HCT116 (cell line): ENCODE results near the gene TRNP1. TPM values are rescaled to one million over a fixed set of nuclear protein-coding genes. Genes with fewer than 3 reads are reported as not detected.
A peak's percentile ranks its signal among the peaks of the same experiment; 100 is the strongest.

Experiments
- ATAC-seq: fragments of 200-7000 bp; cut with Tn5 transposase; 2 replicates; pipeline ENCODE4 v1.9.1; 2020; ENCODE audit warnings: mild to moderate bottlenecking, moderate library complexity
- BruUV-seq: library from RNA; stranded (reverse); fragments of 400-500 nt; replicated peaks from 2 replicates; lab custom pipeline; 2021; lab: Mats Ljungman, UMichigan
- CTCF ChIA-PET: fragments of 300-600 bp; sonication (Branson Sonifier 250); formaldehyde crosslinking; loops from one replicate; lab custom pipeline; 2021; ENCODE audit warnings: antibody characterized with exemption; lab: Charles Lee
- POLR2A ChIA-PET: fragments of 300-600, 350-600 bp; sonication (Branson Sonifier 250); formaldehyde crosslinking; loops from one replicate; lab custom pipeline; 2021; ENCODE audit warnings: antibody characterized with exemption; lab: Charles Lee
- RAD21 ChIA-PET, 2 experiments: fragments of 300-600 bp; sonication (Branson Sonifier 250); formaldehyde crosslinking; loops; one replicate each; lab custom pipeline; 2023; ENCODE audit warnings: low total read pairs in 2 of 2; ENCODE audit not compliant: uncharacterized antibody in 2 of 2, unreplicated experiment in 2 of 2, low non-redundant PET in 1 of 2; lab: Charles Lee
- DNase-seq: peaks from one replicate; pipeline ENCODE4 v3.0.0-alpha.2; 2010; ENCODE audit warnings: low read depth, low spot score
- H2AFZ ChIP-seq: fragments of 200-600 bp; shearing (Covaris generic), sonication (generic); 2 replicates; pipeline ENCODE4 v1.6.1; 2017; ENCODE audit warnings: low read depth, mixed run types, mixed read lengths, antibody characterized with exemption, low read length; ENCODE audit not compliant: poor library complexity, severe bottlenecking
- H3K27ac ChIP-seq: 2 replicates; pipeline ENCODE4 v1.5.1; 2012; ENCODE audit warnings: low read depth, low read length
- H3K27me3 ChIP-seq: fragments of 200-600 bp; sonication (generic); 2 replicates; pipeline ENCODE4 v1.6.1; 2016; ENCODE audit warnings: mixed run types, low read length, mixed read lengths; ENCODE audit not compliant: insufficient read depth
- H3K36me3 ChIP-seq, 2 experiments: fragments of 200-500 bp in 1 of 2; fragments of 200-600 bp in 1 of 2; sonication (Bioruptor generic) in 1 of 2; sonication (generic) in 1 of 2; 2 replicates each; pipeline versions ENCODE4 v1.5.1 to v1.6.1; 2014 to 2016; ENCODE audit warnings: low read length in 2 of 2, inconsistent platforms in 1 of 2, mixed read lengths in 1 of 2, mixed run types in 1 of 2; ENCODE audit not compliant: insufficient read depth in 2 of 2, control insufficient read depth in 1 of 2
- H3K4me1 ChIP-seq, 2 experiments: fragments of 200-600 bp in 1 of 2; sonication (generic) in 1 of 2; 2 replicates each; pipeline versions ENCODE4 v1.5.1 to v1.6.1; 2012 to 2017; ENCODE audit warnings: low read length in 2 of 2, inconsistent platforms in 1 of 2, mild to moderate bottlenecking in 1 of 2, mixed read lengths in 1 of 2, mixed run types in 1 of 2, moderate library complexity in 1 of 2; ENCODE audit not compliant: insufficient read depth in 2 of 2, control insufficient read depth in 1 of 2
- H3K4me2 ChIP-seq: fragments of 200-600 bp; sonication (generic); 2 replicates; pipeline ENCODE4 v1.6.1; 2017; ENCODE audit warnings: mixed run types, low read length, mixed read lengths
- H3K4me3 ChIP-seq, 2 experiments: fragments of 200-600 bp in 1 of 2; sonication (generic) in 1 of 2; replicated peaks in 1 of 2; 2 replicates each; pipeline ENCODE4 v1.5.1; 2011 to 2016; ENCODE audit warnings: low read length in 2 of 2, control low read depth in 1 of 2, low read depth in 1 of 2, mild to moderate bottlenecking in 1 of 2, mixed read lengths in 1 of 2, mixed run types in 1 of 2
- H3K79me2 ChIP-seq: fragments of 200-600 bp; sonication (generic); 2 replicates; pipeline ENCODE4 v1.6.1; 2017; ENCODE audit warnings: mild to moderate bottlenecking, mixed run types, low read length, moderate library complexity, mixed read lengths; ENCODE audit not compliant: insufficient read depth
- H3K9ac ChIP-seq: fragments of 200-600 bp; sonication (generic); 2 replicates; pipeline ENCODE4 v1.6.1; 2016; ENCODE audit warnings: low read length, mixed read lengths
- H3K9me2 ChIP-seq: fragments of 200-600 bp; sonication (generic), shearing (Covaris generic); 2 replicates; pipeline ENCODE4 v1.6.1; 2017; ENCODE audit warnings: mixed run types, mild to moderate bottlenecking, moderate library complexity; ENCODE audit not compliant: insufficient read depth
- H3K9me3 ChIP-seq, 2 experiments: fragments of 200-500 bp in 1 of 2; fragments of 200-600 bp in 1 of 2; sonication (Bioruptor generic) in 1 of 2; sonication (generic) in 1 of 2; 2 replicates each; pipeline ENCODE4 v1.6.1; 2014 to 2017; ENCODE audit warnings: low read length in 2 of 2, mixed read lengths in 2 of 2, inconsistent platforms in 1 of 2, low read depth in 1 of 2, mild to moderate bottlenecking in 1 of 2, mixed run types in 1 of 2, moderate library complexity in 1 of 2; ENCODE audit not compliant: control insufficient read depth in 1 of 2, insufficient read depth in 1 of 2
- H4K20me1 ChIP-seq: fragments of 200-600 bp; sonication (generic), shearing (Covaris generic); 2 replicates; pipeline ENCODE4 v1.6.1; 2017; ENCODE audit warnings: mixed run types, mild to moderate bottlenecking, moderate library complexity; ENCODE audit not compliant: insufficient read depth
- CBX3 ChIP-seq: IDR thresholded peaks from 2 replicates; pipeline ENCODE4 v1.6.1; 2012; ENCODE audit warnings: low read depth
- CEBPB ChIP-seq: IDR thresholded peaks from 2 replicates; pipeline ENCODE4 v1.6.1; 2012; ENCODE audit warnings: low read depth
- CTCF ChIP-seq, 3 experiments: fragments of 200-600 bp in 1 of 3; sonication (generic) in 1 of 3; IDR thresholded peaks in 2 of 3; conservative IDR thresholded peaks in 1 of 3; 2 replicates each; pipeline ENCODE4 v1.5.1; 2012 to 2017; ENCODE audit warnings: low read depth in 2 of 3, low read length in 2 of 3, antibody characterized with exemption in 1 of 3, borderline replicate concordance in 1 of 3, control low read depth in 1 of 3, mild to moderate bottlenecking in 1 of 3, mixed read lengths in 1 of 3, mixed run types in 1 of 3, moderate library complexity in 1 of 3; ENCODE audit not compliant: insufficient read depth in 1 of 3
- EGR1 ChIP-seq: IDR thresholded peaks from 2 replicates; pipeline ENCODE4 v1.6.1; 2012; ENCODE audit warnings: low read depth
- ELF1 ChIP-seq: IDR thresholded peaks from 2 replicates; pipeline ENCODE4 v1.6.1; 2012; ENCODE audit warnings: low read depth, borderline replicate concordance
- EZH2 ChIP-seq: fragments of 200-600 bp; sonication (generic); IDR thresholded peaks from 2 replicates; pipeline ENCODE4 v1.6.1; 2017; ENCODE audit warnings: antibody characterized with exemption, mixed run types
- EZH2phosphoT487 ChIP-seq: fragments of 200-600 bp; IDR thresholded peaks from 2 replicates; pipeline ENCODE4 v1.6.1; 2018; ENCODE audit warnings: antibody characterized with exemption, borderline replicate concordance
- FOSL1 ChIP-seq: IDR thresholded peaks from 2 replicates; pipeline ENCODE4 v1.6.1; 2012; ENCODE audit warnings: low read depth
- JUND ChIP-seq: IDR thresholded peaks from 2 replicates; pipeline ENCODE4 v1.6.1; 2012
- POLR2A ChIP-seq: IDR thresholded peaks from 2 replicates; pipeline ENCODE4 v1.7.0; 2011; ENCODE audit warnings: borderline replicate concordance; ENCODE audit not compliant: insufficient read depth, insufficient read length; ENCODE audit errors: extremely low read depth
- POLR2AphosphoS5 ChIP-seq: IDR thresholded peaks from 2 replicates; pipeline ENCODE4 v1.6.1; 2011; ENCODE audit warnings: mild to moderate bottlenecking, low read depth, low read length, moderate library complexity
- RAD21 ChIP-seq: IDR thresholded peaks from 2 replicates; pipeline ENCODE4 v1.6.1; 2012; ENCODE audit warnings: low read depth, mild to moderate bottlenecking
- SIN3A ChIP-seq: IDR thresholded peaks from 2 replicates; pipeline ENCODE4 v1.6.1; 2012; ENCODE audit warnings: low read depth
- SP1 ChIP-seq: IDR thresholded peaks from 2 replicates; pipeline ENCODE4 v1.6.1; 2012; ENCODE audit warnings: low read depth
- SRF ChIP-seq: IDR thresholded peaks from 2 replicates; pipeline ENCODE4 v1.6.1; 2012; ENCODE audit warnings: low read depth
- TCF7L2 ChIP-seq: IDR thresholded peaks from 2 replicates; pipeline ENCODE4 v1.7.0; 2011; ENCODE audit warnings: borderline replicate concordance, inconsistent platforms; ENCODE audit not compliant: insufficient read depth, insufficient read length; ENCODE audit errors: extremely low read depth
- YY1 ChIP-seq: IDR thresholded peaks from 2 replicates; pipeline ENCODE4 v1.6.1; 2011; ENCODE audit warnings: low read length, low read depth, moderate library complexity, mild to moderate bottlenecking; ENCODE audit not compliant: insufficient replicate concordance; ENCODE audit errors: extremely low read depth
- ZFX ChIP-seq: fragments of 450-650 bp; IDR thresholded peaks from 2 replicates; pipeline ENCODE4 v1.6.1; 2017
- ZNF274 ChIP-seq: fragments of 200-500 bp; sonication (Bioruptor generic); IDR thresholded peaks from 2 replicates; pipeline ENCODE4 v1.6.1; 2014; ENCODE audit warnings: mild to moderate bottlenecking, low read depth, low read length, inconsistent platforms
- intact Hi-C: fragments of 100-400 bp; cut with micrococcal nuclease; formaldehyde crosslinking; loops from 2 replicates; pipeline ENCODE4 v1.10.0; 2022
- total RNA-seq: library from RNA; stranded (reverse); gene quantifications from one replicate; pipeline ENCODE4 v1.2.1, GENCODE V29; 2021; ENCODE audit not compliant: unreplicated experiment
- TF ChIP-seq, protein P1 (sequence below): IDR thresholded peaks from 2 replicates; pipeline ENCODE4 v1.6.1; 2012
- TF ChIP-seq, protein P2 (sequence below): IDR thresholded peaks from 2 replicates; pipeline ENCODE4 v1.6.1; 2011; ENCODE audit warnings: mild to moderate bottlenecking, low read length, moderate library complexity; ENCODE audit not compliant: insufficient replicate concordance; ENCODE audit errors: extremely low read depth
- TF ChIP-seq, protein P3 (sequence below): IDR thresholded peaks from 2 replicates; pipeline ENCODE4 v1.6.1; 2012

Gene TRNP1
- total RNA-seq, 1 experiment from 2014 or later, result 76.9 TPM

DNA sequence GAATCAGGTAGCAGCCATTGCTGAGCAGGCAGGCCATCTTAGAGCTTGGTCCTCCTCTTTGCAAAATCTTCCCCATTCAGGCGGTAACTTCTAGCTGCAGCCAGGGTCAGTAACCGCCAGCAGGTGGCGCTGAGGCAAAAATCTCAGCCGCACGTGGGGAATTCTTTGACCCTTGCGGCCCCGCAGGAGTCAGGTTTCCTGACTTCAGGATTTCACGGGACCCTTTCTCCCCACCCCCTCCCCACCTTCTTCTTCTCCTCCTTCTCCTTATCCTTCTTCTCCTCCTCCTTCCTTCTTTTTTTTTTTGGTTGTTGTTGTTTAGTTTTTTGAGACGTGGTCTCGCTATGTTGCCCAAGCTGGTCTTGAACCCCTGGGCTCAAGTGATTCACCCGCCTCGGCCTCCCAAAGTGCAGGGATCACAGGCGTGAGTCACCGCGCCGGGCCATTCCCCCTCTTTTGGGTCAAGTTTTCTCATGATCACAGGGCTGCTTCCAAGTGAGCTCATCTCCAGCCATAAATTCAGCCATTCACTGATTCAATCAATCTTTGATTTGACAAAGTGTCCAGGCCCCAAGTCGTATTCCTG, 52.6 kb downstream of the TRNP1 start:
- intact Hi-C loops, result loop anchor here (2.0 to 10.0 kb wide), 4 partner anchors 49 to 559 kb away; partner anchors contain the start of genes AHDC1 and GPR3
- ATAC-seq (peak; percentile 66), DNase-seq (peak; percentile 51)
- Histone ChIP-seq H3K9me2 (no peaks in the 10 kb centered on the region), H3K4me3 (no peak overlapping the region), H4K20me1 (no peaks in the 10 kb centered on the region), H3K9me3 (no peaks in the 10 kb centered on the region), H3K9ac (peak overlapping the region; percentile 45), H2AFZ (peak overlapping the region; percentile 94), H3K79me2 (no peaks in the 10 kb centered on the region), H3K4me2 (peak overlapping the region; percentile 73), H3K27ac (no peak overlapping the region), H3K4me1 (peaks cover 9 to 19% of the 10 kb centered on the region in 2 experiments; a peak in 3 of 4 replicates), H3K36me3 (no peaks in the 10 kb centered on the region), H3K27me3 (no peaks in the 10 kb centered on the region)
- ChIA-PET RAD21 (interaction anchor here (0.5 to 2.2 kb wide), 4 partner anchors 51 to 680 kb away, joined by 4 to 18 read pairs (median 10); partner anchors contain the start of gene FAM76A (in 1 of the 2)), POLR2A (interaction anchor here (0.7 to 0.8 kb wide), 2 partner anchors 45 to 51 kb away, joined by 3 to 5 read pairs; no protein-coding TSS in a partner anchor), CTCF (interaction anchor here (0.6 to 6.6 kb wide), 33 partner anchors 9 to 562 kb away, joined by 3 to 219 read pairs (median 5); partner anchors contain the start of gene MAP3K6)
- no TSS peak for BruUV-seq
- TF ChIP-seq, protein P1, sequence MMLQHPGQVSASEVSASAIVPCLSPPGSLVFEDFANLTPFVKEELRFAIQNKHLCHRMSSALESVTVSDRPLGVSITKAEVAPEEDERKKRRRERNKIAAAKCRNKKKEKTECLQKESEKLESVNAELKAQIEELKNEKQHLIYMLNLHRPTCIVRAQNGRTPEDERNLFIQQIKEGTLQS, result no peak
- TF ChIP-seq TCF7L2 (peak; percentile 72), SIN3A (no peak), JUND (no peak), EGR1 (no peak), SP1 (no peak), CTCF (IDR thresholded peaks at IDR 0.05 in 2 of 3, conservative IDR thresholded peaks at IDR 0.05 in 1 of 3; ENCODE audit: borderline replicate concordance in 1 of 3, insufficient read depth in 1 of 3, low read depth in 2 of 3, low read length in 2 of 3) (peak; percentile 89 to 96 (median 90)), FOSL1 (no peak), EZH2phosphoT487 (no peak), SRF (no peak), POLR2AphosphoS5 (0 out of 2 replicates have a peak, but pooled peaks have one; percentile 17), RAD21 (peak; percentile 66), YY1 (peak; percentile 42), CBX3 (peak; percentile 47; the same call in 1 of the 2 replicates), ZNF274 (no peak), EZH2 (no peak), POLR2A (no peak), CEBPB (no peak), ZFX (no peak), ELF1 (no peak)
- TF ChIP-seq, protein P2, sequence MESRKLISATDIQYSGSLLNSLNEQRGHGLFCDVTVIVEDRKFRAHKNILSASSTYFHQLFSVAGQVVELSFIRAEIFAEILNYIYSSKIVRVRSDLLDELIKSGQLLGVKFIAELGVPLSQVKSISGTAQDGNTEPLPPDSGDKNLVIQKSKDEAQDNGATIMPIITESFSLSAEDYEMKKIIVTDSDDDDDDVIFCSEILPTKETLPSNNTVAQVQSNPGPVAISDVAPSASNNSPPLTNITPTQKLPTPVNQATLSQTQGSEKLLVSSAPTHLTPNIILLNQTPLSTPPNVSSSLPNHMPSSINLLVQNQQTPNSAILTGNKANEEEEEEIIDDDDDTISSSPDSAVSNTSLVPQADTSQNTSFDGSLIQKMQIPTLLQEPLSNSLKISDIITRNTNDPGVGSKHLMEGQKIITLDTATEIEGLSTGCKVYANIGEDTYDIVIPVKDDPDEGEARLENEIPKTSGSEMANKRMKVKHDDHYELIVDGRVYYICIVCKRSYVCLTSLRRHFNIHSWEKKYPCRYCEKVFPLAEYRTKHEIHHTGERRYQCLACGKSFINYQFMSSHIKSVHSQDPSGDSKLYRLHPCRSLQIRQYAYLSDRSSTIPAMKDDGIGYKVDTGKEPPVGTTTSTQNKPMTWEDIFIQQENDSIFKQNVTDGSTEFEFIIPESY, result no peak
- TF ChIP-seq, protein P3, sequence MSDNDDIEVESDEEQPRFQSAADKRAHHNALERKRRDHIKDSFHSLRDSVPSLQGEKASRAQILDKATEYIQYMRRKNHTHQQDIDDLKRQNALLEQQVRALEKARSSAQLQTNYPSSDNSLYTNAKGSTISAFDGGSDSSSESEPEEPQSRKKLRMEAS, result peak; percentile 89
